ENCODE data around the gene ENPP3.

- no peak for TF ChIP-seq RAD21 (IDR thresholded peaks at IDR 0.05; ENCODE audit: low read length)
- no peak for TF ChIP-seq CHD2 (IDR thresholded peaks at IDR 0.05; ENCODE audit: low read length, partially characterized antibody)
- TF ChIP-seq REST (IDR thresholded peaks at IDR 0.05; ENCODE audit: low read depth, low read length): no peak
- no peak for TF ChIP-seq NFIC (IDR thresholded peaks at IDR 0.05; ENCODE audit: borderline replicate concordance)
- no peak for TF ChIP-seq CTCF (IDR thresholded peaks at IDR 0.05)
- TF ChIP-seq USF2 (IDR thresholded peaks at IDR 0.05; ENCODE audit: borderline replicate concordance, low read depth, low read length): no peak
- no peak for TF ChIP-seq POLR2AphosphoS5 (IDR thresholded peaks at IDR 0.05; ENCODE audit: low read depth, low read length)
- TF ChIP-seq YY1 (IDR thresholded peaks at IDR 0.05; ENCODE audit: low read depth): no peak
- no peak for TF ChIP-seq EP300 (IDR thresholded peaks at IDR 0.05; ENCODE audit: borderline replicate concordance in 1 of 2, low read depth in 1 of 2, low read length in 1 of 2)
- no peak for TF ChIP-seq GABPA (IDR thresholded peaks at IDR 0.05; ENCODE audit: low read depth)
- TF ChIP-seq USF1 (IDR thresholded peaks at IDR 0.05; ENCODE audit: borderline replicate concordance, low read depth): no peak
- TF ChIP-seq NRF1 (IDR thresholded peaks at IDR 0.05; ENCODE audit: low read depth, low read length): no peak
- TF ChIP-seq ZBTB33 (IDR thresholded peaks at IDR 0.05; ENCODE audit: borderline replicate concordance, low read depth): no peak
Measured at GRCh38 chr6:131688286-131688685, 51.2 kb downstream of the ENPP3 start.
